ENCODE data around the gene ANKRD33.

ANKRD33 gene

DNA sequence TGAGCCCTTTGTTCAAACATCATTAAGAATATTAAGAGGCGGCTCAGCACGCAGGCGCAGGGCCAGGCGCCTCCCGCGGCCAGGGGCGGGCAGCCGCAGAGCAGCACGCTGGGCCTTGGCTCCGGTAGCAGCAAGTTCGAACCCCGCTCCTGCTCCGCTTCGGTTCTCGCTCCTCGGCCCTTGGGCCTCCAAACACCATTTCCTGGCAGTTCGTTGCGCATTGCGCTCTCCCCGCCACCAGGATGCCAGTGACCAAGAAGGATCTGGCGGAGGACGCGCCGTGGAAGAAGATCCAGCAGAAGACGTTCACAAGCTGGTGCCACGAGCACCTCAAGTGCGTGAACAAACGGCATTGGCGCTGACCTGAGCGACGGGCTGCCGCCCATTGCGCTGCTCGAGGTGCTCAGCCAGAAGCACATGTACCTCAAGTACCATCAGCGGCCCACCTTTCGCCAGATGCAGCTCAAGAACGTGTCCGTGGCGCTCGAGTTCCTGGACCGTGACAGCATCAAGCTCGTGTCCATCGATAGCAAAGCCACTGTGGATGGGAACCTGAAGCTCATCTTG lies 12.5 kb downstream of the ANKRD33 start:
- no peak for DNase-seq

DNA sequence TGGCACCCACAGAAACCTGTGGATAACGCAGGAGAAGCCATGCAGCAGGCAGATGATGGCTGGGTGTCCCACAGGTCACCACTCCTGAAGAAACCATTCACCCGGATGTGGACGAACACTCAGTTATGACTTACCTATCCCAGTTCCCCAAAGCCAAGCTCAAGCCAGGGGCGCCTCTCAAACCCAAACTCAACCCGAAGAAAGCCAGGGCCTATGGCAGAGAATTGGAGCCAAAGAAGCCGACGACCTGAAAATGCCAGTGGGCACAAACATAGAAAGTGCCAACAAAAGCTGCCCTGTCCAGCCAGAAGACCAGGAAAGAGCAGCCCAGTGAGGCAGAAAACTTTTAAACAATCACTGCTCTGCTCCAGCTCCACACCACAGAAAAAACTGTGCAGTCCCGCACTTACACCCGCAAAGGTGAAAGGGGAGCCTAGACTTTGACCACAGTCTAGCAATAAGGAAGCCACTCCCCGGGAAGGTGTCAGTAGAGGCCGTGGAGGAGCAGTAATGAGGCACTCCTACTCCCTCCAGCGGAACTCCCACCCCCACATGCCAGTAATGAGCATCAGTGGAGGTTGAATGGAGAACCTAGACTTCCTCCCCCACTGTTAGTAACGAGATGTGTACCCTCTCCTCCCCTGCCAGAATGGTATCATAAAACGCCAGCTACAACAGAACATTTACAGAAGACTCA lies 13.4 kb downstream of the ANKRD33 start:
- no peak for DNase-seq

DNA sequence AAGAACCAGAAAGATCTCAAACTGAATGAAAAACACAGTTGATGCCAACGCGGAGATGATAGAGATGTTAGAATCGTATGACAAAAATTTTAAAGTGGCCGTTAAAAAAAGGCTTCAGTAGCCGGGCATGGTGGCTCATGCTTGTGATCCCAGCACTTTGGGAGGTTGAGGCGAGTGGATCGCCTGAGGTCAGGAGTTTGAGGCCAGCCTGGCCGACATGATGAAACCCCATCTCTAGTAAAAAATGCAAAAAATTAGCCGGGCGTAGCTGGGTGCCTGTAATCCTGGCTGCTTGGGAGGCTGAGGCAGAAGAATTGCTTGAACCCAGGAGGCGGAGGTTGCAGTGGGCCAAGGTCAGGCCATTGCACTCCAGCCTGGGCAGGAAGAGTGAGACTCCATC lies 14.0 kb downstream of the ANKRD33 start:
- DNase-seq = no peak

DNA sequence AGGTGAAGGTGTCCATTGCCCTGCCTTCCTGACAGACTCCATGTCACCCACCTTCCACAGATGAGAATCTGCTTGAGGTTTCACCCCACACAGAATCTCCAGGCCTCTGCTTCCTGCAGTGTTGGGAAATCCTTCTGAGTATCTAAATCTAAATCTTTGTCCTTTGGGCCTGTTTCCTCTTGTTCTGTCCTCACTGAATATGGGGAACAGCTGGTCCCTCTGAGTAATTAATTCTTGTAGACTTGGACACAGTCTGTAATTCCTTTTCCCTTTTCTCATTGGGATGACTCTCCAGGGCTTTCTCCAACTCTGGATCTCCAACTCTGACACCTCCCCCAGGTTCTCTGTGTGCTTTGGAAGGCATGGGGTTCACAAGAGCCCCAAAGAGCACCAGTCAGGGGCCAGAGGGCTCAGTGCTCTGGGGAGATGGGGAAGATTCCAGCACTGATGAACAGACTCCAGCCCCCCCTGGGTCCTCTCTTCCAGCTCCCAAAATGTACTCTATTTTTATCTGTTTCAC lies 17.1 kb downstream of the ANKRD33 start:
- DNase-seq = no peak

DNA sequence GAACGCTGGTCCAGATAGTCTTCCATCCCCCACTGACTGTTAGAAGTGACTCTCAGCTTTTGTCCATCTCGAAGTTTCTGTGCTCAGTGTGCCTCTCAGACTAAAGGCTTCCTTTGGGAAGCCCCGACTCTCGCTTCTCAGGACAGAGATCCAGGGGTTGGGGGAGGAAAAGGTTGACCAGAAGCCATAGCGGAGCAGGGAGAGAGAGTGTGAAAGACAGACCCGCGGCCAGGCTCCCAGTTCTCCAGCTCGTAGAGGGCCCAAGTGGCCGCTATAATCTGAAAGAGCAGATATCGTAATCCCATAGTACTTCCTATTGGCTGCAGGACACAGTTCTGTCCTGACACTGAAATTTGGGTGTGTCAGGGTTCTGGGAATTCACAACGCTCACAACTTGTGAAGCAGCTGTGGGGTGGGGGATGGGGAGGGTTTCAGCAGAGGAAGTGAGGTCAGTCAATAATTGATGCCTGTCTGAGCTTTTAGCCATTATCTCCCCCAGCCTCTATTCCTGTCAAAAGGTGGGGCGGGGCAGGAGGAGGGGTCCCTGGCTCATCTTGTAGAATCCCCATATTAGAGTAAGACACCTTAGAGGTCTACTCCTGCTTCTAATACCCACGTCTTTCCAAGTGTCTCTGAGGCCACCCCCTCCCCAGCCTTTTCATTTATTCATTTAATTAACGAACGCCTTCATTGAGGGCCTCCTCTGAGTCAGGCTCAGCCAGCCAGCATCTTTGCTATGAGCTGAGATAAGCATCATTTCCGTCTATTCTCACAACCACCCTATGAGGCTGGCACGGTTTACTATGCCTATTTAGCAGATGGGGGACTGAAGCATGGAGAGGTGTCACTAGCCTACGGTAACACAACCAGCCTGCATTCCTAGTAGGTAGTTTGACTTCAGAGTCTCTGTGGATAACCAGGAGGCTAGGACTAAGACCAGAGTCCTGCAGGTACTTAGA lies 17.8 kb downstream of the ANKRD33 start:
- no peak for DNase-seq

DNA sequence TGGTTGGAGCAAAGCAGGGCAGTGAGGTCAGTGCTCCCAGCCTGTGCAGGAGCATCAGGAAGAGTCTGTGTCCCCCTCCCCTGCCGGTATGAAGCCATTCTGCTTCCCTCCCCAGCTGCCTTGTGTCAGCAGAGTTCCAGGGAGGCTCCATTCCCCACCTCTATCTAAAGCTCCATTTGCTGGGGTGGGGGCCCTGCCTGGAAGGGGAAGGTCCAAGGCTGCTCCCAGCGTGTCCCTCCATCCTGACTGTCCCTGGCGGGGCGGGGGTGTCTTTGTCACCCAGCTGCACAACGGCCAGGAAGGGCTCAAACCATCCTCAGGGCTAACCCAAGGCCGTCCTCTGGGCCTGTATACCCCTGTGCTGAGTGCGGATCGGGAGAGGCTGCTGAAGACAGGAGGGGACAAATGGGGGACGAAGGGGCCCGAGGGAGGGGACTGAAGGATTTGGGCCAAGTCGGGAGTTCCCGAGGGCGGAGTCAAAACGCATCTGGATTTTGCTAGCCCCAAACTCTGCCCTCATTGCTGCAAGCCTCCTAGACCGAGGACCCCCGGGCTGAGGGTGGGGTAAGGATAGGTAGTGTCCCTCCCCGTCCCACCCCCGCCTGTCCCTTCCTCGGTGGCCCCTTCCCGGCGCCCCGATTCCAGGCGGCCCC lies 18.7 kb downstream of the ANKRD33 start:
- no peak for DNase-seq

DNA sequence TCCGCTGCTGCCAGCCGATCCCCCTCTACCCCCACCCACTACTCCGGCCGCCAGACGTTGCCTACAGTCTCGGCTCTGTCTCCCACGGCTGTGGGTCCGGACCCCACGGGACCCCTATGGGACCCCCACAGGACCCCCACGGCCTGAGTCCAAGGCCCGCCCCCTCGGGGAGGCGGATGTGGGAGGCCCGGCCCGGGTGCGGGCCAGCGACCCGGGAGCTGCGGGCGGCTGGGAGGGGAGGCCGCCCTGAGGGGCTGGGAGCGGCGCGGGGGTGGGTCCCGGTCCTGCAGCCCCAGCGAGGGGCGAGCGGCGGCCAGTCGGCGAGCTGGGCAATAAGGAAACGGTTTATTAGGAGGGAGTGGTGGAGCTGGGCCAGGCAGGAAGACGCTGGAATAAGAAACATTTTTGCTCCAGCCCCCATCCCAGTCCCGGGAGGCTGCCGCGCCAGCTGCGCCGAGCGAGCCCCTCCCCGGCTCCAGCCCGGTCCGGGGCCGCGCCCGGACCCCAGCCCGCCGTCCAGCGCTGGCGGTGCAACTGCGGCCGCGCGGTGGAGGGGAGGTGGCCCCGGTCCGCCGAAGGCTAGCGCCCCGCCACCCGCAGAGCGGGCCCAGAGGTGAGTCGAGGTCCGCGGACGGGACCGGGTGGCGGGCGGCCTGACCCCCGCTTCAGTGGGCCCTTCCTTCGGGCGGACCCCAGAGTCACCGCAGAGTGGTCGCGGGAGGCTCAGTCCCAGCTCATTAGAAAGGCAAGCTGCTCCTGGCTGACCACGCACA lies 19.4 kb downstream of the ANKRD33 start, which contains the start of gene ACVRL1:
ACVRL1 (plus strand) TSS at position 422 of the 773 bp plus-strand sequence. CDS start 4,971 bp downstream, outside the sequence.
- DNase-seq = no peak

DNA sequence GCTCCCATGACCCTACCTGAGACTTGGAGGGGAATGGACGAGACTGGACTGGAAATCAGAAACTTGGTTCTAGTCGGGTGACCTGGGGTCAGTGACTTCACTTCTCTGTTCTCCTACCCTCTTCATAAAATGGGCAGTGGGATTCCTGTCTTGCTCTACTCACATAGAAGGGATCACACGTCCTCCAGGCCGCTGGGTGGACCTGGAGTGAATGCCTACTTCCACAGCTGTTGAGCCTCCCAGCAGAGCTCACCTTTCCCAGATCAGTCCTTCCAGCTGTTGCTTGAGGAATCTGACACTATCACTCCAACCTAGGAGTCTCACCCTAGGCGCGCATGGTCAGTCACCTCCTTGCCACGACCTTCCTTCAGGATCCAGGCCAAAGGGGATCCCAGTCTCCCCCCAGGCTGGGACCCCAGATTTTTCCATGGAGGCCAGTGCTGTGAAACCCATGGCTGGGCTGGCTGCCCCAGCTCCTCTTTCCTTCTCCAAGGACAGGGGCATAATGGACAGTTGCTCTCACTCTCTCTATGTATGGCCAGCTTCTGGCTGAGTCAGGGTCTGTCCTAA lies 20.0 kb downstream of the ANKRD33 start:
- no peak for DNase-seq

- DNase-seq = no peak
Measured at GRCh38 chr12:51908876-51909592, 21.1 kb downstream of the ANKRD33 start.

DNA sequence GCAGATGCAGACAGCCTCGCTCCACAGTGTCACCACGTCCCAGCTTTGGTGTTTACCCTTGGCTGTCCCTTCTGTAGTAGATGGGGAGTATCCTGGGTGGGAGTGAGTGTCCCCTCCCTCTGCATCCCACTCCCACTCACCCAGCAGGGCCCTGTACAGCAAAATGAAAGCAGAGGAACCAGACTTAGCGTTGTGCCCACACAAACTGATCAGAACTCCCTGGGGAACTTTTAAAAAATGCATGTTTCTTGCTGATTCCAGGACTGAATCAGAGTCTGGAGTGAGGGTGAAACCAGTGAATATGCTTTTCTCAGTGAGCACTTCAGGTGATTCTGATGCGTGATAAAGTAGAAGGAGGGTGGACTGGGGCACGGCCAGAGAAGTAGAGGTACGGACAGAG lies 22.3 kb downstream of the ANKRD33 start:
- no peak for DNase-seq

- DNase-seq = no peak
Measured at GRCh38 chr12:51910691-51911090, 22.8 kb downstream of the ANKRD33 start.

- DNase-seq = no peak
Measured at GRCh38 chr12:51911307-51911706, 23.4 kb downstream of the ANKRD33 start.

DNA sequence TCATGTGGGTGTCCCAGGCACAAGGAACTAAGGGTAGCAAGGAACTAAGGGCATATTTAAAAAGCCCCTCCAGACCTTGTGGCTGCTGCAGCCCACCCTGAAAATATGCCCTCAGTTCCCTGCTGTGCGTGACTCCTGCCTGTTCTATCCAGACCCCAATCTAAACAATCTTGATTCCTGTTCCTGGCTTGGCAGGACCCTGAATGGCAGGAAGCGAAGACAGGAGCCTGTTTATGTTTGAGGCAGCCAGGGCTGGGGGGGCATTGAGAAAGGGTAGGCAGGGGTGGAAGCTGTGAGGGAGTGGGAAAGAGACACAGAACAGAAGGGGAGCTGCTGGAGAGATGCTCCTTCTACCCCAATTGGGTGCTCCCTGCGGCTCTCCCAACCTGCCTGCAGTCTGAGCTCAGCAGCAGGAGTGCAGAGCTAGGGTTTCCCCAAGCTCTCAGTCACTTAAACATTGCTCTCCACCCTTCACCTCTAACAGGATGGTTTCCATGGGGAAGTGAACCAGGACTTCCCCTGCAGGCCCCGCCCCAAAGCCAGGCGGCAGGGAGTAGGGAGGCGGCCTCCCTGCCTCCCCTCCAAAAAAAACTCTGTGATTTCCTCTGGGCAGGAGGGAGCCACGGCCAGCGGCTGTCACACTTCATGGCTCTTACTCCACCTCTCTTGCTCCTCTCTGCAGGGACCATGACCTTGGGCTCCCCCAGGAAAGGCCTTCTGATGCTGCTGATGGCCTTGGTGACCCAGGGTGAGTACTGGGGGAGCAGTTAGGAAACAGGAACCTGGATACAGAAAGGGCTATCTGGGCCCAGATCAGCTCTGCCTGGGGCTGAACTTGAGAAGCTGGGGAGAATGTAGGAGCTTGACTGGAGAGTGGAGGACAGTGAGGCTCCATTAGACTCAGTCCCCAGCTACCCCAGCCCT lies 24.1 kb downstream of the ANKRD33 start:
- DNase-seq = no peak

GRCh38 chr12:51913071-51914033 lies 25.4 kb downstream of the ANKRD33 start:
- DNase-seq = no peak

DNA sequence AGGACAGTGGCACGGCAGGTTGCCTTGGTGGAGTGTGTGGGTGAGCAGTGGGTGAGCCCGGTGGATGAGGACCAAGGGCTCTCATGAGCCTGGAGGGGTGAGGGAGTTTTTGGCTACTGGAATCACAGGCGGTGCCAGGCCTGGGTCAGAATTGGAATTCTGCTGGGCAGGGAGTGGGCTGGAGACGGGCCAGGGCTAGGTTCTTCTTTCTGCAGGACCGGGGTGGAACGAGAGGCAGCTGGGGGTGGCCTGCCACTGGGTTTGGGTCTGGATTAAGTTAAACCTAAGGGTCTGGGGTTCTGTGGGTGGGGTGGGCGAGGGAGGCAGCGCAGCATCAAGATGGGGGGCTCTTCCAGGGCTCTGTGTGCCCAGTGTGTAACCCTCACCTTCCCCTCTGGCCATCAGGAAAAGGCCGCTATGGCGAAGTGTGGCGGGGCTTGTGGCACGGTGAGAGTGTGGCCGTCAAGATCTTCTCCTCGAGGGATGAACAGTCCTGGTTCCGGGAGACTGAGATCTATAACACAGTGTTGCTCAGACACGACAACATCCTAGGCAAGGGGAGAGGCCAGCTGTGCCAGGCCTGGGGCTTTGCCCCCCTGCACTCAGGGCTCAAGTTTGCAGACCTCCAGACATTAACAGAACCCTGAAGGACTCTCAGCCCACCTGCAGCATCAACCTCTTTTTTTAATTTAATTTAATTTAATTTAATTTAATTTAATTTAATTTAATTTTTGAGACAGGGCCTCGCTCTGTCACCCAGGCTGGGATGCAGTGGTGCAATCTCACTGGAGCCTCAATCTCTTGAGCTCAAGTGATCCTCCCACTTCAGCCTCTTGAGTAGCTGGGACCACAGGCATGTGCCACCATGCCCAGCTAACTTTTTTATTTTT lies 26.4 kb downstream of the ANKRD33 start:
- no peak for DNase-seq
